Measurements from ENCODE around the gene DHCR24. TPM values are rescaled to one million over a fixed set of nuclear protein-coding genes. Genes with fewer than 3 reads are reported as not detected.

Gene DHCR24
- total RNA-seq, 3 donors from 2014 or later = 101 to 271 (median 197) TPM

- Histone ChIP-seq H3K4me3 (peak overlapping the region; percentile 42), H3K9me3 (no peaks in the 10 kb centered on the region), H3K36me3 (ENCODE audit: low read depth) (no peaks in the 10 kb centered on the region), H3K4me1 (ENCODE audit: low read depth) (peaks cover 9% of the 10 kb centered on the region)
- intact Hi-C loops (cut with DNase I, micrococcal nuclease) = no loop called here
- DNase-seq (peak in 2 of 3 donors; percentile 62 to 69), ATAC-seq (peak; percentile 77)
- TF ChIP-seq CTCF (IDR thresholded peaks at IDR 0.05) = no peak
Measured at GRCh38 chr1:54885807-54886723, 930 bp downstream of the DHCR24 start.

GRCh38 chr1:54885237-54885679 is 1.7 kb downstream of the DHCR24 start:
- Histone ChIP-seq H3K9me3 (no peaks in the 10 kb centered on the region), H3K4me1 (ENCODE audit: low read depth) (peaks cover 9% of the 10 kb centered on the region), H3K36me3 (ENCODE audit: low read depth) (no peaks in the 10 kb centered on the region), H3K4me3 (no peak overlapping the region)
- DNase-seq (no peak), ATAC-seq (no peak)
- no peak for TF ChIP-seq CTCF (IDR thresholded peaks at IDR 0.05)
- intact Hi-C loops (cut with DNase I, micrococcal nuclease) = no loop called here

- ATAC-seq = no peak
- TF ChIP-seq CTCF (IDR thresholded peaks at IDR 0.05) = no peak
- Histone ChIP-seq H3K36me3 (ENCODE audit: low read depth) (no peaks in the 10 kb centered on the region), H3K9me3 (no peaks in the 10 kb centered on the region), H3K4me3 (no peak overlapping the region), H3K4me1 (ENCODE audit: low read depth) (peaks cover 9% of the 10 kb centered on the region)
- DNase-seq = no peak
- intact Hi-C loops (cut with DNase I, micrococcal nuclease) = no loop called here
Measured at GRCh38 chr1:54884768-54885167, 2.2 kb downstream of the DHCR24 start.

- H3K4me3 ChIP-seq = no peak overlapping the region
- intact Hi-C loops (cut with DNase I, micrococcal nuclease) = no loop called here
- ATAC-seq (no peak), DNase-seq (no peak)
- TF ChIP-seq CTCF (IDR thresholded peaks at IDR 0.05) = no peak
- peaks cover 9% of the 10 kb centered on the region for H3K4me1 ChIP-seq (ENCODE audit: low read depth)
- H3K9me3 ChIP-seq = no peaks in the 10 kb centered on the region
- H3K36me3 ChIP-seq (ENCODE audit: low read depth) = no peaks in the 10 kb centered on the region
Measured at GRCh38 chr1:54884135-54884586, 2.8 kb downstream of the DHCR24 start.

- Histone ChIP-seq H3K4me1 (ENCODE audit: low read depth) (peaks cover 9% of the 10 kb centered on the region), H3K4me3 (no peak overlapping the region), H3K9me3 (no peaks in the 10 kb centered on the region), H3K36me3 (ENCODE audit: low read depth) (no peaks in the 10 kb centered on the region)
- no peak for TF ChIP-seq CTCF (IDR thresholded peaks at IDR 0.05)
- DNase-seq (no peak), ATAC-seq (no peak)
- intact Hi-C loops (cut with DNase I, micrococcal nuclease) = no loop called here
Measured at GRCh38 chr1:54883349-54884102, 3.5 kb downstream of the DHCR24 start.
